Erythroblast (primary cell): ENCODE measurements around the gene SERPINB13.

ENCODE experiments used
- DNase-seq, 2 experiments: peaks; one replicate each; lab custom pipeline; 2025; lab: John Stamatoyannopoulos, UW
- GATA1 ChIP-seq: IDR thresholded peaks from 2 replicates; pipeline ENCODE4 v1.6.1; 2011; ENCODE audit warnings: low read depth, mild to moderate bottlenecking, control low read depth, low read length, moderate library complexity
- POLR2A ChIP-seq: IDR thresholded peaks from 2 replicates; pipeline ENCODE4 v1.6.1; 2011; ENCODE audit warnings: mild to moderate bottlenecking, low read length

The SERPINB13 gene, protein sequence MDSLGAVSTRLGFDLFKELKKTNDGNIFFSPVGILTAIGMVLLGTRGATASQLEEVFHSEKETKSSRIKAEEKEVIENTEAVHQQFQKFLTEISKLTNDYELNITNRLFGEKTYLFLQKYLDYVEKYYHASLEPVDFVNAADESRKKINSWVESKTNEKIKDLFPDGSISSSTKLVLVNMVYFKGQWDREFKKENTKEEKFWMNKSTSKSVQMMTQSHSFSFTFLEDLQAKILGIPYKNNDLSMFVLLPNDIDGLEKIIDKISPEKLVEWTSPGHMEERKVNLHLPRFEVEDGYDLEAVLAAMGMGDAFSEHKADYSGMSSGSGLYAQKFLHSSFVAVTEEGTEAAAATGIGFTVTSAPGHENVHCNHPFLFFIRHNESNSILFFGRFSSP

DNA sequence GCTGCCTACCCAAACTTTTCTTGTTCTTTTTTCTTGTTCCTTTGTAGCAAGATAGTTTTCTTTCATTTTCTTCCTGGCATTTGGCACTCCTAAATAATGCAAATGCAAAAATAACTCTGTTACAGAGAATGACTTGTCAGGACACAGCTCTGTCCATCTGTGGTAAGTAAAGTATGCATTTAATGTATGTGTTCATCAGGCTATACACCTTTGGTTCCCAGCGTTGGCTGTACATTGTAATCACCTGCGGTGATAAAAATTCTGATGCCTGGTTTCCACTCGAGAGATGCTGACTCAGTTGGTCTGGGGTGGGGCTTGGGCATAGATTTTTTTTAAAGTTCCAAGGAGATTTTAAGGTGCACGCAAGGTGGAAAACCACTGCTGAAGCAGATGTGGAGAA, at the start of gene SERPINB13:
Gene SERPINB13, plus strand, starts transcription at position 378 of the 400 bp plus-strand sequence. CDS start 1,325 bp downstream, outside the sequence.
- TF ChIP-seq GATA1 (no peak), POLR2A (no peak)
- DNase-seq = no peak

DNA sequence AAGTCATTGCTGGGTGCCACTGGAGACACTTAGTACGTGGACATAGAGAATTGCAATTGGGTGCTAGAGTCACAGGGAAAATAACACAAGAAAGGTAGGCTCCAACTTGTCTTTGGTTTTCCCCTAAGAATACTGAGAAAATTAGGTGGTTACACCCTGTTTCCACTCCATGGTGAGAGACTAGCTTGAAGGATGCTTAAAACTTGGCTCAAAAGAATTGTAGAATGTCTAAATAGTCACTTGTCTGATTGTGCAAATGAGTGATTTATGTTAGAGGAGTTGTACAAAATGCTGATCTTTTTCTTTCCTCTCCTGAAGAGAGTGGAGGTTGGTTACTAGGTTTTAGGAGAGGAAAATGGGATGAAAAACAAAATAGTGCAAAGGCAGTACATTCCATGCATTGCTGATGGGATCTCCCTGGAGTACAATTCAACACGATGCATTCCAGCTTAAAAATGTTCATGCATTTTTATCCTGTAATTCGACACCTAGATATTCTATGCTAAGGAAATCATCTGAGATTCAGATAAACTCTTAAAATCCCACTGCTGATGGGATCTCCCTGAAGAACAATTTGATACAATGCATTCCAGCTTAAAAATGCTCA, 47.1 kb upstream of the SERPINB13 start:
- DNase-seq = no peak
- TF ChIP-seq GATA1 (no peak), POLR2A (no peak)

DNA sequence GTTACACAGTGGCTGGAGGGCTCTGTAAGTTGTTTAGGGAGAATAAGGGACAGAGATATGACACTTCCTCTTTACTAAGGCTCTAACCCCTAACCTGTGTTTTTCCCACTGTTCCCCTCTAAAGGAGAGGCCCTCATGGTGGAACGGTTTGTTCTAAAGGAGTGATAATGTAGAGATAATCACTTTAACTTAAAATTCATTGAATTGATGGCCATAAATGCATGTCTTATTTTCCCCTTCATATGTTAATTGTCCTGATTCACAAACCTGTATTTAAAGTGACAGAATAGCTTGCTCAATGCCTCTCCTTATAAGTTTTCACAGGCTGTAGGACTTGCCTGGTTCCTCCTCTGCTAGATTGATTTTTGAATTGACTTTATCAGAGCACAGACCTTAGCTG, 45.1 kb upstream of the SERPINB13 start, which contains the start of gene SERPINB12:
Gene SERPINB12, plus strand, starts transcription at position 301 of the 400 bp plus-strand sequence. CDS start 13,791 bp downstream, outside the sequence.
- DNase-seq = no peak
- TF ChIP-seq POLR2A (no peak), GATA1 (no peak)

DNA sequence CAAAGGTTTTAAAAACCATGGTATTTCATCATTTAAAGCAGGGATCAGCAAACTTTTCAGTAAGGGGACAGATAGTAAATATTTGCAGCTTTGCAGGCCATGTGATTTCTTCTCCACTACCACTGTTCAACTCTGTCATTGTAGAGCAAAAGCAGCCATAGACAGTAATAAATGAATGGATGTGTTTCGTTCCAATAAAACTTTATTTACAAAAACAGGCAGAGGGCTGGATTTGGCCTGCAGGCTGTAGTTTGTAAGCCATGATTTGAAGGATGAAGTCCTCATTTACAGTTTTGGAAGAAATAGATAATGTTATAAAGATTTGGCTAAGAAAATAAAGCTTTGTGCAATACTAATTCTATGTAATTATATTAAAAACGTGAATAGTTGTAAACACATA, 43.1 kb upstream of the SERPINB13 start:
- TF ChIP-seq POLR2A = no peak
- no peak for DNase-seq

DNA sequence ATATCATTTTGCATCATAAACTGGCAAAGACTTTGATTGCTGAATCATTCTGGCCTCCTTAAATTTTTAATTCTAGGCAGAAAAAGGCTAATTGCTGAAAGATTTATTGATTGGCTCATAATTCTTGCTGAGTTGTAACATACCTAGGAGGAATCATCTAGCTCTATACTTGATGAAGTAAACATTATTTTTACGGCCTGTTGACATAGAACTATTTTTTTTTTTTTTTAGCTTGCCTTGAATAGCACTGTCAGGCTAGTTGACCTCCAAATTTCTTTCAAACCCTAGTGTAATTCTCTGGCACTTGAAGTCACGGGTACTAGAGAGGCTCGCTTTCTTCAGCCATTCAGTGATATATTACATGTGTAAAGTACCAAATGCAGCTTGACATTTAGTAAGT, 42.1 kb upstream of the SERPINB13 start:
- no peak for TF ChIP-seq POLR2A
- no peak for TF ChIP-seq GATA1
- DNase-seq = no peak

DNA sequence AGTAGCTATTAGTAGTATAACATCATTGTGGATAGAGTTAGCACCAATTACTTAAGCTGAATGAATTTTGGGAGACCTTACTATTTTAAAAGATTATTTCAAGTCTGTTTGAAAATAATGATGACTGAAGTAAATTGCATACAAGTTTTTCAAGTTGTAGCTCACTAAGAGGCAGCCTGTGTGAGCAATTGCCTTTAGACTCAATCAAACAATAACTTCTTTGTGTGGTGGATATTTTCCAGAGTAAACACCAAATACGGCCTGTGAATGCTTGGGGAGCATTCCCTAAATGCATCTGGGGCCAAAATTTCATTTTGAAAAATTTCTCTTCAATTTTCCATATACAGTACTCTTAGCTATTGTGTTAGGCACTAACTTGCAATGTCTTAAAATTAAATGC, 37.1 kb upstream of the SERPINB13 start:
- no peak for DNase-seq
- TF ChIP-seq POLR2A (no peak), GATA1 (no peak)

DNA sequence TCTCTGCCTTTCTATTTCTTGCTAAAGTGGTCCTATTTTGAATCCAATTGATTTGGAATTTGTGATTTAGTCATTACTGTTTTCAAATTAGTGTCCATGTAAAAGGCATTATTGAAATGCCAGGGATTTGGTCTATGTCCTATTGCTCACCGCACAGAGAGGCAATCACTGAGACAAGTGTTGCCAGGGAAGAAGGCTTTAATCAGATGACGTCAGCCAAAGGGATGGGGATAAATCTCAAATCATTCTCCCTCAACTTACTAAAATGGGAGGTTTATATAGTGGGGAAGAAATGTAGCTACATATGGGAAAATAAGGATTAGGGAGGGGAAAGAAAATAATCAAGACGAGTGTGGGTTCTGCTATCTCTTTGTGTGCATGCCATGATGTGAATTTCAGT, 35.4 kb upstream of the SERPINB13 start:
- no peak for DNase-seq
- no peak for TF ChIP-seq GATA1
- no peak for TF ChIP-seq POLR2A

DNA sequence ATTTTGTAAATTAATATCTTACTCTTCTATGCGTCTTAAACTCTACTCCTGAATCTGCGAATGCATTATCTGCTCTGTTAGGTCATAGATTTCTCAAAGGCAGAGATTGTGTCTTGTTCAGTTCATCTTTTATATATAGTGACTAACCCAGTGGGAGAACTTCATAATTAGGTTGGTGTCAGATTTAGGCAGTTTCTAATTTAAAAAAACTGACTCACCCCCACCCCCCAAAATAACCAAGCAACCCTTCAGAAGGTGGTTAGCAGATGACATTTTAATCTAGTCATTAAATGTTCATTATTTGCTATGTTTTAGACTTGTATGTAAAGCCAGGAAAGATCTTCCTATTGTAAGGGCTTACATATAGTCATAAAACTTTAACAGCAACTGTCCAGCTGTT, 34.6 kb upstream of the SERPINB13 start:
- DNase-seq = no peak

DNA sequence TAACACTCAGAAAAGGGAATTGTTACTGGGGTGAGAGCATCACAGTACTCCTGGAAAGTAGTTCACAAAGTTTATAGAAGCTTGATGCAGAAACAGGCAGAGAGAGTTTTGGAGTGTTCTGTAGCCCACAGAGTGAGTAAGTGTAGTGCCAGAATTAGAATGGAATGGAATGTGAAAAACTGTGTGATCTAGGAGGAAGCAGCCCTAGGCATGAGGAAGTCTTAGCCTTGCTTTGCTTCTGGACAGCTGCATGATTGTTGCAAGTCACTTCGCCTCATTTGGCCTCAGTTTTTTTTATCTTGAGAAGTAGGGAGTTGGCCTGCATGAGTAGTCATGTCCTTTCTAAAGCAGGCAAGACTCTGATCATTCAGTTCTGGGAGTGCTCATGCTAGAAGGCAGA, 34.1 kb upstream of the SERPINB13 start:
- TF ChIP-seq GATA1 = no peak
- no peak for TF ChIP-seq POLR2A
- no peak for DNase-seq

More for the DNA sequence above, 34.6 kb upstream of the SERPINB13 start:
- no peak for TF ChIP-seq POLR2A
- TF ChIP-seq GATA1 = no peak

DNA sequence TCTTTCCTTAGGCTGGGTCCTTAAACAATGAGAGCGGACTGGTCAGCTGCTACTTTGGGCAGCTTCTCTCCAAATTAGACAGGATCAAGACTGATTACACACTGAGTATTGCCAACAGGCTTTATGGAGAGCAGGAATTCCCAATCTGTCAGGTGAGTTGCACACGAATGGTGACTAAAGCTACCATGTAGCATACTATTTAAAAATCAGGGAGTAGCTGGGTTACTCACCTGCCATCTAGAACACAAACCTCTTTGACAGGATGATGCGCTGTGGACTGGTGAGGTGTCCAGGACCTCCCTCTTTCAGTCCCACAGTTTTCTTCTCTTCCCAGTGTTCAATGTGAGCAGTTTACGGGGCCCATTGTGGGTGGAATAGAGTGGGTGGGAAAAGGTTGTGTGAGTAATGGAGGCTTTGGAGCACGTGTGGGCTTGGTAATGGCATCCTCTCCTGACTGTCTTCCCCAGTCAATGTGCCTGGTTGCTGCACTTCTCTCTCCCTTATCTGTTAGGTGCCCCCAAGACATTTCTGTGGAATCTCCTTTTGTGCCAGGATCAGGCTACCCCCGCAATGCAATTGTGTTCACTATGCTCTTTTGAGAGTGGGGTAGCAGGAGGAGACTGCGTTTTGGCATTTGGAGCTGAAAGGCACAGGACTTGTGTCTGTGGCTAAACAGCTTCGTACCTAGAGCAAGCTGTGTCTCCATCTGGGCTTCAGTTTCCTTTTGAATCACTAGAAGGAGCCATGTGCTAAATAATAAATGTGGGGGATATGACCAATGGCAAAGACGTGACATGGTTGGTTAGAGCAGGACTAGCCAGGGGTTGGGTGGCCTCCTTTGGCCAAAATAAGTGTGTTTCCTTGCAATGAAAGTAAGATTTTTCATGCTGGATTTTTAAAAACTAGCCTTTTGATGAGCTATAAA, 27.3 kb upstream of the SERPINB13 start:
- TF ChIP-seq POLR2A (no peak), GATA1 (no peak)
- no peak for DNase-seq

DNA sequence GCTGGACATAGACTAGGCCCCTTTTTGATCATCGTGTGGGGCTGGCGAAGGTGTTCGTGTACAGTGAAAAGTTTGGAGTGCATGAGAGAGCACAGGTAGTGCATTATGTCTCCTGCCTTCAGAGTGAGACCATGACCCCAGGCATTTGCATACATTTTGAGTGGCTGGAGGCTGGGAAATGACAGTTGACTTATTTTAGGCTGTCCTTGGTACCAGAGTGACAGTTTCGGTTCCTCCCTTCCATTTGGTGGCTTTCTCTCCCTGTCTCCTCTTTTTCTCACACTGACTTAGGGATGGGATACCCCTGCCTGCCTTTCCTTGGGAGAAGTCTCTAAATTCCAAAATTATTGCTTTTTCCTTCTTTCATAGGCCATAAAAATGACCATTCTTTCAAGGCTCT, 24.9 kb upstream of the SERPINB13 start:
- TF ChIP-seq POLR2A = no peak
- no peak for TF ChIP-seq GATA1
- no peak for DNase-seq

DNA sequence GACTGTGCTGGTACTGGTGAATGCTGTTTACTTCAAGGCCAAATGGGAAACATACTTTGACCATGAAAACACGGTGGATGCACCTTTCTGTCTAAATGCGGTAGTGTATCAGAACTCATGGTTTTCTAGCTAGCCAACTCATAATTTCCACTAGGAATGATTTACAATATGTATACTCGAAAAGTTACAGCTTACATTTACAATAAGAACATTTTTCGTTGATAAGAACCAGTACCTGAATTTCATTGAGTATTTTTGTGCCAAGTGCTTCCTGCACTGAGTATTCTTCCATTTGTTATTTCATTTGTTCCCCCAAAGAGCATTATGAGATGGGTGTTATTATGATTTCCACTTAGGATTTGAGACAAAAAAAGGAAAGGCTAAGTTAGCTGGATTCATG, 23.1 kb upstream of the SERPINB13 start:
- DNase-seq = no peak
- no peak for TF ChIP-seq GATA1

DNA sequence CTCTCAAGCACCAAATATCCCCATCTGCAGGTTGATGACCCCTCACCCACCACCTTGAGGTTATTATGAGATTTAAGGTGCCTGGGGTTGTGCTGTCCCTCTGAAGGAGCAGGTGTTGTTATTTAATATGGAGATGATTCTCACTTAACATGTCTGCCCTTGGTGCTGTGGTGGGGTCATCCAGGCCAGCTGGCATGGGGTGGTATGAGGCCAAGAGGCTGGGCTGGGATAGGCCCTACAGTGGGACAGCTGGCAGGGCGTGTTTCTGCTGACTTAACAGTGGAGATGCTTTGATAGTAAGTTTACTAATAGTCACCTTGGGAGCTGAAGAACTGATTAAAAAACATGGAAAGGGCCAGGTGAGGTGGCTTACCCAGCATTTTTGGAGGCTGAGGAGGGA, 22.6 kb upstream of the SERPINB13 start:
- TF ChIP-seq GATA1 = no peak
- no peak for TF ChIP-seq POLR2A
- DNase-seq = no peak
